ENCODE measurements around the gene DES. TPM values are rescaled to one million over a fixed set of nuclear protein-coding genes. Genes with fewer than 3 reads are reported as not detected.

Gene DES
- total RNA-seq, 1 donor from 2014 or later = not detected

DNA sequence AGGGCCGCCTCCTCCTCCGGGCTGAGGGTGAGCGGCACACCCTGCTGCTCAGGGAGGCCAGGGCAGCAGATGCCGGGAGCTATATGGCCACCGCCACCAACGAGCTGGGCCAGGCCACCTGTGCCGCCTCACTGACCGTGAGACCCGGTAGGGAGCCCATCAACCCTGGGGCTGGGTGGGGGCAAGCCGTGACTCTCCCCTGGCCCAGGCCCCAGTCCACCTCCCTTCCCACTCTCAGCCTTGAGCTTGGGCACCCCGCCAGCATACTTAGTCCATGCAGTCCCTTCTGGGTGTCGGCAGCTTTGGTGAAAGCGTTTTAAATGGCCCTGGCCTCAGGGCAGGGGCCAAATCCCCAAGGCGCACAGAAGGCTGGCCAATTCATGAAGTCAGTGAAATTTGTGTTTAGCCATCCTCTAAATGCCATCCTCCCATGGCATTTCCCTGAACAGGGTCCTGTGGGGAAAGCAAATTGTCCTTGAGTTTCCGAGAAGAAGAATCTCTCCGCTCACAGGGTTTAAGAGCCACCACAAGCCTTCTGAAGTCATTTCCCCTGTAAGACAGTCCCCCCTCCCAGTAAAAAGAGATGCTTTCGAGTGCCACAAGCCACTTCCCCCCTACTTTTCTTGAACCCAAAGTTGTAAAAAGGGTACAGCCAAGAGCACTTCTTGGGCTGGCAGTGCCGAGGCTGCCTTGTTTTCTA, 33.6 kb downstream of the DES start:
- H3K4me3 Mint-ChIP-seq (ENCODE audit: unreplicated experiment) = no peak overlapping the region
- H3K27ac Mint-ChIP-seq (ENCODE audit: unreplicated experiment) = peak overlapping the region; percentile 80
- H3K9me3 Mint-ChIP-seq (ENCODE audit: unreplicated experiment) = no peaks in the 10 kb centered on the region
- H3K27me3 Mint-ChIP-seq (ENCODE audit: unreplicated experiment) = no peaks in the 10 kb centered on the region
- peaks cover 27% of the 10 kb centered on the region for H3K4me1 Mint-ChIP-seq (ENCODE audit: unreplicated experiment)
- no peak for TF ChIP-seq CTCF (IDR thresholded peaks at IDR 0.05)
- no peak for DNase-seq (ENCODE audit: extremely low spot score, unreplicated experiment)
- H3K36me3 Mint-ChIP-seq (ENCODE audit: unreplicated experiment) = peaks cover 3% of the 10 kb centered on the region

DNA sequence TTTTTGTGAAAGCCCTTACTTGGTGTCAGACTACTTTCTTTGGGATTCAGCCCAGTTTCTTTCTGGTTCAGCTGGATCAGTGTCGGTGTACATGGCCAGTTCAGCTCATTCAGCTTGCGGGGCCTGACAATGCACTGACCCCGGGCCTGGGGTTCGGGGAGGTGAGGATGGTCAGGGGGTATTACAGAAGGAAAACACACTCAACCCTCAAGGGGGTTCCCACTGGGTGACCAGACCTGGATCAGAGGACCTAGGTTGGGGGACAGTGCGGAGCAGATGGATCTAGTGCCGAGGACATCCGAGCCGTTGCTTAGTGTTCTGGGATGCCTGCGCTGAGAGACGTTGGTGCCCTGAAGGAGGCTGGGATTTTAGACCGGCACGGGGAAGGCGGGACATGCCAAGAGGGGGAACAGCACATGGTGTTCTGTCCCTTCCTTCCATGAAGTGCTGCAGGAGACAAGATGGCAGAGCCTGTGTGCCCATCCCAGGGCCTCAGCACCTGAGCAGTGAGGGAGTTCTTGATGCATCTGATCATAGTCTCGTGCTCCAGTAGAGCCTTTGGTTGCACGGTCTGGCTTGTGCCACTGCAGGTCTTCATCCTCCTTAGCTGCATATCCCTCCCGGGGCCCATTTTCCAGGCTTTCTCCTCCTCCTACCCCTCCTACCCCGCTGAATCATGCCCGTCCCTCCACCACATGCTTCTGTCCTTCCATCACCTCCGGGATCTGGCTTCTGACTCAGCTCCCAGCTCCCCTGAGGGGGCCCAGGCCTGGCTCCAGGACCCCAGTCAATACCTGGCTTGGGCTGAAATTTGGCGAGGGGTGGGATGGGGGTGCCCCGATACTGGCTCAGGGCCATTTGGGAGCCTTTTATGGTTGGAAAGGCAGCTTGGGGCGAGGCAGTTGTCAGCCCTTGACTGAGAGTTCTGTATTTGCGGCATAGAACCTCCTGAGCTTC, 34.5 kb downstream of the DES start:
- no peaks in the 10 kb centered on the region for H3K27me3 Mint-ChIP-seq (ENCODE audit: unreplicated experiment)
- DNase-seq (ENCODE audit: extremely low spot score, unreplicated experiment) = no peak
- peaks cover 27% of the 10 kb centered on the region for H3K4me1 Mint-ChIP-seq (ENCODE audit: unreplicated experiment)
- H3K36me3 Mint-ChIP-seq (ENCODE audit: unreplicated experiment) = peaks cover 3% of the 10 kb centered on the region
- peak overlapping the region; percentile 80 for H3K27ac Mint-ChIP-seq (ENCODE audit: unreplicated experiment)
- no peaks in the 10 kb centered on the region for H3K9me3 Mint-ChIP-seq (ENCODE audit: unreplicated experiment)
- no peak for TF ChIP-seq CTCF (IDR thresholded peaks at IDR 0.05)
- no peak overlapping the region for H3K4me3 Mint-ChIP-seq (ENCODE audit: unreplicated experiment)

- Mint-ChIP-seq H3K4me3 (ENCODE audit: unreplicated experiment) (no peak overlapping the region), H3K27me3 (ENCODE audit: unreplicated experiment) (no peaks in the 10 kb centered on the region), H3K9me3 (ENCODE audit: unreplicated experiment) (no peaks in the 10 kb centered on the region), H3K36me3 (ENCODE audit: unreplicated experiment) (peaks cover 3% of the 10 kb centered on the region), H3K4me1 (ENCODE audit: unreplicated experiment) (peaks cover 27% of the 10 kb centered on the region), H3K27ac (ENCODE audit: unreplicated experiment) (peak overlapping the region; percentile 80)
- DNase-seq (ENCODE audit: extremely low spot score, unreplicated experiment) = no peak
- TF ChIP-seq CTCF (IDR thresholded peaks at IDR 0.05) = no peak
Measured at GRCh38 chr2:219453671-219454590, 35.8 kb downstream of the DES start.

- Mint-ChIP-seq H3K9me3 (ENCODE audit: unreplicated experiment) (no peaks in the 10 kb centered on the region), H3K27me3 (ENCODE audit: unreplicated experiment) (no peaks in the 10 kb centered on the region), H3K4me1 (ENCODE audit: unreplicated experiment) (peaks cover 42% of the 10 kb centered on the region), H3K27ac (ENCODE audit: unreplicated experiment) (no peak overlapping the region), H3K36me3 (ENCODE audit: unreplicated experiment) (no peaks in the 10 kb centered on the region), H3K4me3 (ENCODE audit: unreplicated experiment) (no peak overlapping the region)
- no peak for TF ChIP-seq CTCF (IDR thresholded peaks at IDR 0.05)
- no peak for DNase-seq (ENCODE audit: extremely low spot score, unreplicated experiment)
Measured at GRCh38 chr2:219455581-219455980, 37.4 kb downstream of the DES start.

All from osteocyte (in vitro differentiated cells).